ENCODE measurements around the gene BORCS5.
"Not testable (repeated sequence)": the region's sequence is repeated elsewhere in the genome, so short reads cannot be mapped to it uniquely, and the experiment has no call there.

The BORCS5 gene

GRCh38 chr12:12501121-12501520 lies 144.2 kb downstream of the BORCS5 start:
- no peak overlapping the region for H3K9ac ChIP-seq (ENCODE audit: low read length)
- TF ChIP-seq, protein P1, sequence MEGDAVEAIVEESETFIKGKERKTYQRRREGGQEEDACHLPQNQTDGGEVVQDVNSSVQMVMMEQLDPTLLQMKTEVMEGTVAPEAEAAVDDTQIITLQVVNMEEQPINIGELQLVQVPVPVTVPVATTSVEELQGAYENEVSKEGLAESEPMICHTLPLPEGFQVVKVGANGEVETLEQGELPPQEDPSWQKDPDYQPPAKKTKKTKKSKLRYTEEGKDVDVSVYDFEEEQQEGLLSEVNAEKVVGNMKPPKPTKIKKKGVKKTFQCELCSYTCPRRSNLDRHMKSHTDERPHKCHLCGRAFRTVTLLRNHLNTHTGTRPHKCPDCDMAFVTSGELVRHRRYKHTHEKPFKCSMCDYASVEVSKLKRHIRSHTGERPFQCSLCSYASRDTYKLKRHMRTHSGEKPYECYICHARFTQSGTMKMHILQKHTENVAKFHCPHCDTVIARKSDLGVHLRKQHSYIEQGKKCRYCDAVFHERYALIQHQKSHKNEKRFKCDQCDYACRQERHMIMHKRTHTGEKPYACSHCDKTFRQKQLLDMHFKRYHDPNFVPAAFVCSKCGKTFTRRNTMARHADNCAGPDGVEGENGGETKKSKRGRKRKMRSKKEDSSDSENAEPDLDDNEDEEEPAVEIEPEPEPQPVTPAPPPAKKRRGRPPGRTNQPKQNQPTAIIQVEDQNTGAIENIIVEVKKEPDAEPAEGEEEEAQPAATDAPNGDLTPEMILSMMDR (IDR thresholded peaks at IDR 0.05; ENCODE audit: insufficient read depth, low read length, poor library complexity, severe bottlenecking): no peak
- TF ChIP-seq EZH2phosphoT487 (conservative IDR thresholded peaks at IDR 0.05; ENCODE audit: low read length): no peak
- no peak overlapping the region for H3K4me3 ChIP-seq (ENCODE audit: insufficient read depth, low read length, poor library complexity, severe bottlenecking)
- no peaks in the 10 kb centered on the region for H3K79me2 ChIP-seq (ENCODE audit: insufficient read depth, low read length)
- no peaks in the 10 kb centered on the region for H3F3A ChIP-seq (ENCODE audit: insufficient read depth)
- no peaks in the 10 kb centered on the region for H4K20me1 ChIP-seq (ENCODE audit: low read depth, low read length)
- no peaks in the 10 kb centered on the region for H3K9me2 ChIP-seq (replicated peaks; ENCODE audit: insufficient read depth, low read length)
- H3K27me3 ChIP-seq (ENCODE audit: low read length): no peaks in the 10 kb centered on the region
- no peak overlapping the region for H3K4me2 ChIP-seq (ENCODE audit: low read depth, low read length, poor library complexity, severe bottlenecking)
- H3K9me3 ChIP-seq (ENCODE audit: insufficient read depth, low read length): no peaks in the 10 kb centered on the region
- no peaks in the 10 kb centered on the region for H3K36me3 ChIP-seq (ENCODE audit: low read length)
- H2AFZ ChIP-seq (ENCODE audit: low read depth, low read length, severe bottlenecking): no peak overlapping the region
- H3K27ac ChIP-seq (ENCODE audit: low read depth, low read length): no peak overlapping the region

DNA sequence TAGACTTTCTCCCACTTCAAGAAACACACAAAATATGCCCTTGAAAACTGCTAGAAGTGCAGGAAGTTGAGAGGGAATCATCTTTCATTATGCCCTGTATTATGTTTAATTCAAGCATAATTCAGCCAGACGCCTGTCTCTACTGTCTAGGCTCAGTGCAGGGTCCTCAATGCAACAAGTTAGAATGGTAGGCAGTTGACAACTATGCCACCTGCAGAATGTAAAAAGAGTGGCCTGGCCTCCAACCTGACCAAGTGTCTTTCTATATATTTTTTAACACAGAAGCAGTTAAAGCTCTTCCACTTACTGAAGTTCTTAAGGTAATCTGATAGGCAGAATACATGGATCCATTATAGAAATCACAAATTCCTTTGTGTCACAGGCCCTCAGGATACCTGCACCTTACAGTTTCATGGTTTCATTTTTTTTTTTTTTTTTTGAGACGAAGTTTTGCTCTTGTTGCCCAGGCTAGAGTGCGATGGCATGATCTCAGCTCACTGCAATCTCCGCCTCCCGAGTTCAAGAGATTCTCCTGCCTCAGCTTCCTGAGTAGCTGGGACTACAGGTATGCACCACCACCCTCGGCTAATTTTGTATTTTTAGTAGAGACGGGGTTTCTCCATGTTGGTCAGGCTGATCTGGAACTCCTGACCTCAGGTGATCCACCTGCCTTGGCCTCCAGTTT lies 145.4 kb downstream of the BORCS5 start:
- not testable (repeated sequence) for H3K4me3 ChIP-seq (ENCODE audit: insufficient read depth, low read length, poor library complexity, severe bottlenecking); H3K27ac ChIP-seq (ENCODE audit: low read depth, low read length); H3K9me2 ChIP-seq (replicated peaks; ENCODE audit: insufficient read depth, low read length); H3F3A ChIP-seq (ENCODE audit: insufficient read depth); H3K36me3 ChIP-seq (ENCODE audit: low read length); H3K9me3 ChIP-seq (ENCODE audit: insufficient read depth, low read length); H4K20me1 ChIP-seq (ENCODE audit: low read depth, low read length); H3K4me2 ChIP-seq (ENCODE audit: low read depth, low read length, poor library complexity, severe bottlenecking); H3K9ac ChIP-seq (ENCODE audit: low read length); H2AFZ ChIP-seq (ENCODE audit: low read depth, low read length, severe bottlenecking); H3K79me2 ChIP-seq (ENCODE audit: insufficient read depth, low read length); H3K27me3 ChIP-seq (ENCODE audit: low read length)

DNA sequence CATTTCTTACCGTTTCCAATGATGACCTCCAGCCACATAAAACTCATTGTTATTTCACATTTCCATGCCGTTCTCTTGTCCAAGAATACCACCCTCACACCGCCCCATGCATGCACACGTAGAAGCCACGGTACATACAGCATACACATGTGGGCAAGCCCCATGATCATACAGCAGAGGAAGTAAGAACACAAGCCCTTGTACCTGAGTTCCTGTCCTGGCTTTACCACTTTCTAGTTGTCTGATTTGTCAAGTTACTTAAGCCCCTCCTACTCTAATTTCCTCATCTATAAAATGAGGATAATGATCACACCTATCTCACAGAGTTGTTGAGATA lies 145.9 kb downstream of the BORCS5 start:
- no peak overlapping the region for H3K27ac ChIP-seq (ENCODE audit: low read depth, low read length)
- H3K36me3 ChIP-seq (ENCODE audit: low read length): no peaks in the 10 kb centered on the region
- no peaks in the 10 kb centered on the region for H3K79me2 ChIP-seq (ENCODE audit: insufficient read depth, low read length)
- H3K9me3 ChIP-seq (ENCODE audit: insufficient read depth, low read length): no peaks in the 10 kb centered on the region
- H2AFZ ChIP-seq (ENCODE audit: low read depth, low read length, severe bottlenecking): no peak overlapping the region
- H4K20me1 ChIP-seq (ENCODE audit: low read depth, low read length): no peaks in the 10 kb centered on the region
- H3K27me3 ChIP-seq (ENCODE audit: low read length): no peaks in the 10 kb centered on the region
- no peaks in the 10 kb centered on the region for H3K9me2 ChIP-seq (replicated peaks; ENCODE audit: insufficient read depth, low read length)
- H3K4me2 ChIP-seq (ENCODE audit: low read depth, low read length, poor library complexity, severe bottlenecking): no peak overlapping the region
- TF ChIP-seq, protein P1 (IDR thresholded peaks at IDR 0.05; ENCODE audit: insufficient read depth, low read length, poor library complexity, severe bottlenecking): no peak
- no peak for TF ChIP-seq EZH2phosphoT487 (conservative IDR thresholded peaks at IDR 0.05; ENCODE audit: low read length)
- no peak overlapping the region for H3K9ac ChIP-seq (ENCODE audit: low read length)
- H3F3A ChIP-seq (ENCODE audit: insufficient read depth): no peaks in the 10 kb centered on the region
- H3K4me3 ChIP-seq (ENCODE audit: insufficient read depth, low read length, poor library complexity, severe bottlenecking): no peak overlapping the region

GRCh38 chr12:12503384-12504078 lies 146.7 kb downstream of the BORCS5 start:
- Histone ChIP-seq H3K27me3 (ENCODE audit: low read length) (no peaks in the 10 kb centered on the region), H3F3A (ENCODE audit: insufficient read depth) (no peaks in the 10 kb centered on the region), H3K4me2 (ENCODE audit: low read depth, low read length, poor library complexity, severe bottlenecking) (no peak overlapping the region), H3K79me2 (ENCODE audit: insufficient read depth, low read length) (no peaks in the 10 kb centered on the region), H3K9me2 (replicated peaks; ENCODE audit: insufficient read depth, low read length) (no peaks in the 10 kb centered on the region), H3K27ac (ENCODE audit: low read depth, low read length) (no peak overlapping the region), H3K4me3 (ENCODE audit: insufficient read depth, low read length, poor library complexity, severe bottlenecking) (no peak overlapping the region), H3K9me3 (ENCODE audit: insufficient read depth, low read length) (no peaks in the 10 kb centered on the region), H2AFZ (ENCODE audit: low read depth, low read length, severe bottlenecking) (no peak overlapping the region), H4K20me1 (ENCODE audit: low read depth, low read length) (no peaks in the 10 kb centered on the region), H3K9ac (ENCODE audit: low read length) (no peak overlapping the region), H3K36me3 (ENCODE audit: low read length) (no peaks in the 10 kb centered on the region)
- TF ChIP-seq EZH2phosphoT487 (conservative IDR thresholded peaks at IDR 0.05; ENCODE audit: low read length): no peak
- TF ChIP-seq, protein P1 (IDR thresholded peaks at IDR 0.05; ENCODE audit: insufficient read depth, low read length, poor library complexity, severe bottlenecking): no peak
